ENCODE data around the gene UGT1A4.

DNA sequence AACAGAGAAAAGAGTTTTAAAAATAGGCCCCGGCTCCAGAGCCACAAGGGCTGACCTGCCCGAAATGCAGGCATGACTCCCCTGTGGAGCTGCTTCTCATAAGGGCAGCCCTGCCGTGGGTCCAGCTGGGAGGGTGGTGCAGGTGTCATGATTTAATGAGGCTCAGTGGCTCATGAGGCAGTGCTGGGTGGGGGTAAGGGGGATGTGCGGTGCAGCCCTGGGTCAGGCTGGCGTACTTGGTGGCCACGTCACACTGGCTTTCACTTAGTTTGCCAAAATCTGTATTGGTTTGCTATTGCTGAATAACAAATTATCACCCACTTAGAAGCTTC lies 102.2 kb downstream of the UGT1A4 start:
- TF ChIP-seq POLR2AphosphoS5 (IDR thresholded peaks at IDR 0.05), result no peak
- TF ChIP-seq CTCF (IDR thresholded peaks at IDR 0.05), result no peak
- no peak for TF ChIP-seq POLR2A (IDR thresholded peaks at IDR 0.05)
- no peak for TF ChIP-seq EP300 (IDR thresholded peaks at IDR 0.05; ENCODE audit: low read depth)
